ENCODE results near the gene LMBR1.

The LMBR1 gene

GRCh38 chr7:156753229-156753560, 139.8 kb downstream of the LMBR1 start:
- Mint-ChIP-seq H3K36me3 (ENCODE audit: insufficient read depth) (peaks cover 2% of the 10 kb centered on the region), H3K27me3 (no peaks in the 10 kb centered on the region), H3K27ac (ENCODE audit: low read depth) (no peak overlapping the region), H3K4me1 (no peaks in the 10 kb centered on the region), H3K4me3 (no peak overlapping the region), H3K9me3 (no peaks in the 10 kb centered on the region)
- ATAC-seq (replicated peaks; ENCODE audit: extremely low read depth, poor library complexity, severe bottlenecking) (no peak), DNase-seq (ENCODE audit: low spot score in 2 of 2) (no peak)

- no peak overlapping the region for H3K27ac Mint-ChIP-seq (ENCODE audit: low read depth)
- H3K36me3 Mint-ChIP-seq (ENCODE audit: insufficient read depth) = peaks cover 2% of the 10 kb centered on the region
- no peak for DNase-seq (ENCODE audit: low spot score in 2 of 2)
- ATAC-seq (replicated peaks; ENCODE audit: extremely low read depth, poor library complexity, severe bottlenecking) = no peak
- no peaks in the 10 kb centered on the region for H3K27me3 Mint-ChIP-seq
- H3K4me1 Mint-ChIP-seq = no peaks in the 10 kb centered on the region
- no peaks in the 10 kb centered on the region for H3K9me3 Mint-ChIP-seq
- no peak overlapping the region for H3K4me3 Mint-ChIP-seq
Observed at GRCh38 chr7:156752367-156753228, 140.4 kb downstream of the LMBR1 start.

GRCh38 chr7:156751319-156751718, 141.7 kb downstream of the LMBR1 start:
- no peaks in the 10 kb centered on the region for H3K27me3 Mint-ChIP-seq
- no peaks in the 10 kb centered on the region for H3K4me1 Mint-ChIP-seq
- no peak for ATAC-seq (replicated peaks; ENCODE audit: extremely low read depth, poor library complexity, severe bottlenecking)
- H3K27ac Mint-ChIP-seq (ENCODE audit: low read depth) = no peak overlapping the region
- DNase-seq (ENCODE audit: low spot score in 2 of 2) = no peak
- H3K36me3 Mint-ChIP-seq (ENCODE audit: insufficient read depth) = peaks cover 2% of the 10 kb centered on the region
- H3K4me3 Mint-ChIP-seq = no peak overlapping the region
- H3K9me3 Mint-ChIP-seq = no peaks in the 10 kb centered on the region

GRCh38 chr7:156747718-156748117, 145.3 kb downstream of the LMBR1 start:
- DNase-seq (ENCODE audit: low spot score in 2 of 2) = no peak
- H3K27me3 Mint-ChIP-seq = no peaks in the 10 kb centered on the region
- no peak overlapping the region for H3K27ac Mint-ChIP-seq (ENCODE audit: low read depth)
- no peak overlapping the region for H3K4me3 Mint-ChIP-seq
- H3K36me3 Mint-ChIP-seq (ENCODE audit: insufficient read depth) = peaks cover 2% of the 10 kb centered on the region
- ATAC-seq (replicated peaks; ENCODE audit: extremely low read depth, poor library complexity, severe bottlenecking) = no peak
- no peaks in the 10 kb centered on the region for H3K9me3 Mint-ChIP-seq
- no peaks in the 10 kb centered on the region for H3K4me1 Mint-ChIP-seq

GRCh38 chr7:156746891-156747290, 146.1 kb downstream of the LMBR1 start:
- ATAC-seq (replicated peaks; ENCODE audit: extremely low read depth, poor library complexity, severe bottlenecking) = no peak
- Mint-ChIP-seq H3K4me3 (no peak overlapping the region), H3K27ac (ENCODE audit: low read depth) (no peak overlapping the region), H3K4me1 (no peaks in the 10 kb centered on the region), H3K9me3 (no peaks in the 10 kb centered on the region), H3K36me3 (ENCODE audit: insufficient read depth) (peaks cover 2% of the 10 kb centered on the region), H3K27me3 (no peaks in the 10 kb centered on the region)
- no peak for DNase-seq (ENCODE audit: low spot score in 2 of 2)

GRCh38 chr7:156739596-156739995, 153.4 kb downstream of the LMBR1 start:
- no peak for DNase-seq (ENCODE audit: low spot score in 2 of 2)

GRCh38 chr7:156735851-156736250, 157.1 kb downstream of the LMBR1 start:
- H3K9me3 Mint-ChIP-seq = peaks cover 17% of the 10 kb centered on the region
- no peak overlapping the region for H3K4me3 Mint-ChIP-seq
- H3K36me3 Mint-ChIP-seq (ENCODE audit: insufficient read depth) = peaks cover 9% of the 10 kb centered on the region
- no peaks in the 10 kb centered on the region for H3K27me3 Mint-ChIP-seq
- no peak for DNase-seq (ENCODE audit: low spot score in 2 of 2)
- H3K27ac Mint-ChIP-seq (ENCODE audit: low read depth) = no peak overlapping the region
- H3K4me1 Mint-ChIP-seq = peaks cover 5% of the 10 kb centered on the region
- no peak for ATAC-seq (replicated peaks; ENCODE audit: extremely low read depth, poor library complexity, severe bottlenecking)

More at GRCh38 chr7:156739596-156739995, 153.4 kb downstream of the LMBR1 start:
- no peak overlapping the region for H3K4me3 Mint-ChIP-seq
- no peak overlapping the region for H3K27ac Mint-ChIP-seq (ENCODE audit: low read depth)
- no peak for ATAC-seq (replicated peaks; ENCODE audit: extremely low read depth, poor library complexity, severe bottlenecking)
- no peaks in the 10 kb centered on the region for H3K27me3 Mint-ChIP-seq
- peaks cover 9% of the 10 kb centered on the region for H3K36me3 Mint-ChIP-seq (ENCODE audit: insufficient read depth)
- H3K9me3 Mint-ChIP-seq = peaks cover 8% of the 10 kb centered on the region
- H3K4me1 Mint-ChIP-seq = peaks cover 5% of the 10 kb centered on the region

- Mint-ChIP-seq H3K9me3 (peaks cover 17% of the 10 kb centered on the region), H3K27me3 (no peaks in the 10 kb centered on the region), H3K27ac (ENCODE audit: low read depth) (no peak overlapping the region), H3K4me1 (no peaks in the 10 kb centered on the region), H3K36me3 (ENCODE audit: insufficient read depth) (peaks cover 11% of the 10 kb centered on the region), H3K4me3 (no peak overlapping the region)
- ATAC-seq (replicated peaks; ENCODE audit: extremely low read depth, poor library complexity, severe bottlenecking) (no peak), DNase-seq (ENCODE audit: low spot score in 2 of 2) (no peak)
Observed at GRCh38 chr7:156733638-156734037, 159.3 kb downstream of the LMBR1 start.

GRCh38 chr7:156732091-156732625, 160.8 kb downstream of the LMBR1 start:
- no peaks in the 10 kb centered on the region for H3K4me1 Mint-ChIP-seq
- peaks cover 11% of the 10 kb centered on the region for H3K36me3 Mint-ChIP-seq (ENCODE audit: insufficient read depth)
- H3K9me3 Mint-ChIP-seq = peaks cover 17% of the 10 kb centered on the region
- no peak overlapping the region for H3K4me3 Mint-ChIP-seq
- no peak overlapping the region for H3K27ac Mint-ChIP-seq (ENCODE audit: low read depth)
- no peak for ATAC-seq (replicated peaks; ENCODE audit: extremely low read depth, poor library complexity, severe bottlenecking)
- DNase-seq (ENCODE audit: low spot score in 2 of 2) = no peak
- no peaks in the 10 kb centered on the region for H3K27me3 Mint-ChIP-seq

- H3K27ac Mint-ChIP-seq (ENCODE audit: low read depth) = no peak overlapping the region
- peaks cover 7% of the 10 kb centered on the region for H3K36me3 Mint-ChIP-seq (ENCODE audit: insufficient read depth)
- no peak overlapping the region for H3K4me3 Mint-ChIP-seq
- DNase-seq (ENCODE audit: low spot score in 2 of 2) = no peak
- ATAC-seq (replicated peaks; ENCODE audit: extremely low read depth, poor library complexity, severe bottlenecking) = no peak
- H3K9me3 Mint-ChIP-seq = peaks cover 16% of the 10 kb centered on the region
- H3K4me1 Mint-ChIP-seq = no peaks in the 10 kb centered on the region
- no peaks in the 10 kb centered on the region for H3K27me3 Mint-ChIP-seq
Observed at GRCh38 chr7:156731651-156732050, 161.3 kb downstream of the LMBR1 start.

GRCh38 chr7:156725936-156726335, 167.0 kb downstream of the LMBR1 start:
- H3K4me1 Mint-ChIP-seq = no peaks in the 10 kb centered on the region
- H3K4me3 Mint-ChIP-seq = no peak overlapping the region
- no peaks in the 10 kb centered on the region for H3K27me3 Mint-ChIP-seq
- DNase-seq (ENCODE audit: low spot score in 2 of 2) (no peak), ATAC-seq (replicated peaks; ENCODE audit: extremely low read depth, poor library complexity, severe bottlenecking) (no peak)
- H3K9me3 Mint-ChIP-seq = no peaks in the 10 kb centered on the region
- H3K27ac Mint-ChIP-seq (ENCODE audit: low read depth) = no peak overlapping the region
- peaks cover 4% of the 10 kb centered on the region for H3K36me3 Mint-ChIP-seq (ENCODE audit: insufficient read depth)

GRCh38 chr7:156725073-156725472, 167.9 kb downstream of the LMBR1 start:
- Mint-ChIP-seq H3K27ac (ENCODE audit: low read depth) (no peak overlapping the region), H3K27me3 (no peaks in the 10 kb centered on the region), H3K9me3 (no peaks in the 10 kb centered on the region), H3K36me3 (ENCODE audit: insufficient read depth) (peaks cover 4% of the 10 kb centered on the region), H3K4me3 (no peak overlapping the region), H3K4me1 (no peaks in the 10 kb centered on the region)
- ATAC-seq (replicated peaks; ENCODE audit: extremely low read depth, poor library complexity, severe bottlenecking) (no peak), DNase-seq (ENCODE audit: low spot score in 2 of 2) (no peak)

- Mint-ChIP-seq H3K27me3 (no peaks in the 10 kb centered on the region), H3K4me3 (no peak overlapping the region), H3K4me1 (no peaks in the 10 kb centered on the region), H3K9me3 (no peaks in the 10 kb centered on the region), H3K36me3 (ENCODE audit: insufficient read depth) (peaks cover 2% of the 10 kb centered on the region), H3K27ac (ENCODE audit: low read depth) (no peak overlapping the region)
- ATAC-seq (replicated peaks; ENCODE audit: extremely low read depth, poor library complexity, severe bottlenecking) (no peak), DNase-seq (ENCODE audit: low spot score in 2 of 2) (no peak)
Observed at GRCh38 chr7:156722043-156722826, 170.7 kb downstream of the LMBR1 start.
